HG02981 (cell line): Measurements from ENCODE around the gene SCAF11.

Experiments
- ATAC-seq: cut with Tn5 transposase; IDR thresholded peaks from one replicate; pipeline ENCODE4 v1.9.1; 2021; ENCODE audit warnings: mild to moderate bottlenecking, moderate library complexity; ENCODE audit not compliant: unreplicated experiment

The SCAF11 gene

GRCh38 chr12:45986641-45987339 is 3.6 kb downstream of the SCAF11 start:
- ATAC-seq = no peak

GRCh38 chr12:45981075-45981837 is 9.1 kb downstream of the SCAF11 start:
- ATAC-seq = no peak

DNA sequence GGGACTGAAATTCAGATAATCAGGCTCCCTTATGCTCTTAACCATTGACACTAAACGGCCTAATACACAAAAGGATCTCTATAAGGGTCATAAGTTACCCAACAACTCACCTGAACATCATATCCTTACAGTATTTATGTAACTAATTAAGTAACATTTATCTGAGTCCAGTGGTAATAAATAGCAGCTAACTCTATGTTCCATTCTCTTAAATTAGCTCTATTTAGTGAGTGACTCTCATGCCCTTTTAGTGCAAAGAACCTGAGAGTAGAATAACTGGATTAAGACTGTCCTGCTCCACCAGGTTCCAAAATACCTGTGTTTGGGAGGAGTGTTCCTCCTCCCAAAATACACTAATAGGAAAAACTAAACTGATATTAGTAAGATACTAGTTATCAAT is 9.8 kb downstream of the SCAF11 start:
- ATAC-seq = no peak

DNA sequence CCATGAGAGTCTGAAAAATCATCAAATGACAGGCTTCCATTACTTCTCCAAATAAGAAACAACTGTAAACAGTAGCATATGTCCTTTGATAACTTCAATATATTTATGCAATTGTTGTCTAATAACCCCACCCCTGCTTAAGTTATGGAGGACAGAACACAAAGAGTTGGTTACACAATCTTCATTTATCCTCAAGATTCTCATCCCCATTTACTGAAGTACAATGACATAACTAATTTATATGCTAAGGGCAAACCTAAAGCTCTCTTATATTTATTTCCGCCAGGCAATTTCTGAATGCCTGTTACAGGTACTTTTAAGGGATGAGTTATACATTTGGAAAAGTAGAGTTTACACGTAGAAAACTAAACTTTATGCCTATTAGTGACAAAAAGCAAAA is 12.3 kb downstream of the SCAF11 start:
- ATAC-seq = no peak

DNA sequence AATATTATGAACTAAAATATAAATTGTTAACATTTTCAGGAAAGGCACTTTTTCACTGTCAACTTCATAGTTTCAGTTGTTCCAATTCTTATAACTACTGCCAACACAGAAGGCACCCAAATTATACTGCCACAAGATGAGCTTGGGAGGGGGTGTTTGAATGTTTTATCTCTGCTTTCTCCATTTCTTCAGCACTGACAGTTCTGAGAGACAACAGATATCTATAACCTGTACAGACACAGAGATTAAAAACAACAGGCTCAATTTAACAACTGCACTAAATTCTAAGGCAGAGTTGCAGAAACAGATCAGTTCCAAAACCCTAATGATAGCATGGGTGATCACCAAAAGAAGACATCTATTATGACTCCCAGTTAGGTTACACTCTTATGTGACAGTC is 12.8 kb downstream of the SCAF11 start:
- no peak for ATAC-seq

GRCh38 chr12:45975506-45975905 is 14.9 kb downstream of the SCAF11 start:
- no peak for ATAC-seq

- ATAC-seq = no peak
Measured at GRCh38 chr12:45974883-45975282, 15.5 kb downstream of the SCAF11 start.

GRCh38 chr12:45974171-45974719 is 16.1 kb downstream of the SCAF11 start:
- no peak for ATAC-seq

DNA sequence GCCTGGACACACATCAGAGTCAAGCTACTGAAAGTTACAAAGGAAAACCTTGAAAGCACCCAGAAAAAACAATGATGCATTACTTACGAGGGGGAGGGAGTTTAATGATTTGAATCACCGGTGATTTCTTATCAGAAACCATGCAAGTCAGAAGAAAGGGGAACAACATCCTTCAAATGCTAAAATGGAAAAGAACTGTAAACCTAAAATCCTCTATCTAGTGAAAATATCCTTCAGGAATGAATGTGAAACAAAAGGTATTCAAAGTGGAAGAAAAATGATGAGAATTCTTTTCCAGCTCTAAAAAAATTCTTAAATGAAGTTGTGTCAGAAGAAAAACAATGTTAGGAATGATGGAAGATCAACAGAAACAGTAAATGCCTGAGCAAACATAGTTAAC is 16.8 kb downstream of the SCAF11 start:
- no peak for ATAC-seq

- ATAC-seq = no peak
Measured at GRCh38 chr12:45970391-45970790, 20.0 kb downstream of the SCAF11 start.

GRCh38 chr12:45969084-45969483 is 21.3 kb downstream of the SCAF11 start:
- no peak for ATAC-seq

- ATAC-seq = no peak
Measured at GRCh38 chr12:45966486-45966885, 23.9 kb downstream of the SCAF11 start.

DNA sequence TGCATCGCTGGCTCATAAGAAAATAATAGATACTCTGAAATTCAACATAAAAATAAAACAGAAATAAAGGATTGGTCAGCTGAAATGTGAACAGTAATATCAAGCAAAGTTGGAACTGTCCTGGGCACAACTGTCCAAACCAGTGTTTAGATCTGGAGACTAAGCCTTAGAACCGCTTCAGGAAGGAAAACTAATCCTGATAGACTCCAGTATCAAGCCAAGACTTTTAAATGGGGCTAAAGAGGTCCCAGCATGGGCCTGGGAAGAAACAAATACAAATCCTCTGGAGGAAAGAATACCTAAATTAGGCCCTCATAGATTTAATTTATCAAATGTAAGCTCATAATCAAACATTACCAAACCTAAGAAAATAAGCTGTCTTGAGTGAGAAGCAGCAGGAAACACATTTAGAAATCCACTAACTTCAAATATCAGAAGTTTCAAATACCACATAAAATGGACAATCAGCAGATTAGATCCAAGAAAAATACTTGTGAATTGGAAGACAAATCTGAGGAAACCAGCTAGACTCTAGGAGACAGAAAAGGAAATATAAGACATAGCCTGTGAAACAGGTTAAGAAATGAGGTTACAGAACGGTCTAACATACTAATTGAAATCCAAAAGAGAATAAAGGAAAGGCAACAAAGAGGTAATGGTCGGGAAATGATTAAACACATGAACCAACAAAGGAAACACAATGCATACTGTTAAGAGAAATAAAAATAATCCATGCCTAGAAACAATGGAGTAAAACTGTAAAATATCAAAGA is 27.6 kb downstream of the SCAF11 start:
- no peak for ATAC-seq

DNA sequence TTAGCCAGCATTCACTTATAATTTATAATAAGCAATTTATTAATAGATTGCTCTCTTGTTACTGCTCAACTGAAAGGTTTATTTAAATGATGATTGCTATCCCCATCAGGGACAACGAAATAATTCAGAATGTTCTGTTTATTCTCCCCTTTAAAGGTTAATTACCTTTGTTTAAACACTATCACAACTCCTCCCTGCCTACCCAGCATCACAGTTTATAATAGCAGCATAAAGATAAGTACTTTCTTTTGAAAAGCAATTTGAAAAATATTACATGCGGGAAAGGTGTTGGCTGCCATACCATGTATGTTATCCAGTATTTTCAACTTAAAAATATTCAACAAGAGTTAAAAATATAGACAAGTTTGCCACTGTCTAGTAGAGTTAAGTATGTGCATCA is 30.6 kb downstream of the SCAF11 start:
- no peak for ATAC-seq

DNA sequence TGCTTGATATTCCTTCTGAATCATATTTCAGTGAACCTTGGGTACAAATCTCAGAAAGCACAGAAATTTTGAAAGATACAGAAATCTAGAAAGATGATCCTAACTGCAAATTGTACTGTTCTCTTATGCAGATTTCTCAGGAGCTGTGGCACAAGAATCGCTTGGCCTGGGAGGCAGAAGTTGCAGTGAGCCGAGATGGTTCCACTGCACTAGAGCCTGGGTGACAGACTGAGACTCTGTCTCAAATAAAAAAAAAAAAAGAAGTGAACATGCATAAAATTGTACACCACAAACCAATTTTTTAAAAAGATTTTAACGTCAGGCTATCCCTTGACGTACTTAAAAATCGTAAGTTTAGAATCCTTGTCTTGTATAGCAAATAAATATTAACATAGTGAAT is 31.3 kb downstream of the SCAF11 start:
- no peak for ATAC-seq

- ATAC-seq = no peak
Measured at GRCh38 chr12:45948546-45948945, 41.8 kb downstream of the SCAF11 start.

- no peak for ATAC-seq
Measured at GRCh38 chr12:45946435-45946834, 43.9 kb downstream of the SCAF11 start.

- no peak for ATAC-seq
Measured at GRCh38 chr12:45944771-45945170, 45.6 kb downstream of the SCAF11 start.

GRCh38 chr12:45939759-45940158 is 50.6 kb downstream of the SCAF11 start:
- ATAC-seq = no peak

DNA sequence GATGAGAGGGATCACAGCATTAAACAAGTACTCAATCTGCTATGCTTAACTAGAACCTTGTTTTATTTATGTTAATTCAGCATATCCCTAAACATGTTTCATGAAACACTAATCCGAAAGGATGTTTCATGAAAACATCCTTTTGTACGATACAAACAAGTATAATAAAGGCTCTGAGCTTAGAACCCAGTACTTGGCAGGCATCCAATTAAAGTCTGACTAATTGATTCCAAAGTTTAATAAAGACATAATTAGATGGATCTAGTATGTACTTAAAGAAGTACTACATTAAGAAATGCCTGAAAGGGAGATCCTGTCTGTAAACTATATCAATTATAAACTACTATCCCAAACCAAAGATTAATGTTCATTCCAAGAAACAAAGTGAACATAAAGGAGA is 51.8 kb downstream of the SCAF11 start:
- ATAC-seq = no peak

- no peak for ATAC-seq
Measured at GRCh38 chr12:45934956-45935355, 55.4 kb downstream of the SCAF11 start.

DNA sequence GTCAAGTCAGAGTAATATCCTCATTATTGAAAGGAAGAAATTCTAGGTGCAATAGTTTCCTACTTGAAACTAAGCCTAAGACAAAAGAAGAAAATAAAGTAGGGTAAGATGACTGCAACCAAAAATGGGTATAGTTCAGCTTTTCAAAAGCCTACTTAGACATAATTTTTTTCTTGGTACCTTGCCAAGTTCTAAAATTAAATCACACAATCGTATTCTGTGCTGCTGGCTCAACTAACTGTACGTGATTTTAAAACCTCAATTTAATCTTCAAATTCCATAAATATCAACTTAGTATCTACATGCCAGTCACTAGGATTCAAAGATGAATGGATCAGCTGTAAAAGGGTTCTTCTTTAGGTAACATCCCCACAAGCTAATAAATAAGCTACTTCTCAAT is 56.9 kb downstream of the SCAF11 start:
- no peak for ATAC-seq
